ENCODE data around the gene SATB1.

Gene SATB1

GRCh38 chr3:18402239-18402799 is 22.8 kb downstream of the SATB1 start:
- no peak for DNase-seq (ENCODE audit: extremely low read depth in 1 of 2, low read depth in 1 of 2)

- DNase-seq (ENCODE audit: extremely low read depth in 1 of 2, low read depth in 1 of 2): no peak
These were observed 23.7 kb downstream of the SATB1 start for GRCh38 chr3:18401300-18401961.

GRCh38 chr3:18398448-18398847 is 26.7 kb downstream of the SATB1 start:
- DNase-seq (ENCODE audit: extremely low read depth in 1 of 2, low read depth in 1 of 2): no peak

DNA sequence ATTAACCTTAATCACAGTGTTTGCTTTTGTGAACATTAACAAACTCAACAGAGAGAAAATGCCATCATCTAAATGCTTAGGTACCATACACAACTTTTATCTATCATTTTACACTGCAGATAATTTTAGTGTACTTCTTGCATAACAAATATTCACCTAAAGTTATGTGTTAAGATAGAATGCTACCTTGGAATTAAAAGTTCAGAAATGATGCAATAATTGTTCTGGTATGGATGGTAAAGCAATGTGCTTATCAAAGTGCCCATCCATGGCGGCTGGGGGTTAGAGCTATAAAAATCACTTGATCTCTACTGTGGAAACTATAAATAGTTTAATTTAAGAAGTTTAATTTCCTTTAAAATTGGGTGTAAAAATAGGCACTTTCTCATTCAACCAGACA is 28.7 kb downstream of the SATB1 start:
- DNase-seq (ENCODE audit: extremely low read depth in 1 of 2, low read depth in 1 of 2): no peak

- DNase-seq (ENCODE audit: extremely low read depth in 1 of 2, low read depth in 1 of 2): no peak
These were observed 30.6 kb downstream of the SATB1 start for GRCh38 chr3:18394384-18394995.

- DNase-seq (ENCODE audit: extremely low read depth in 1 of 2, low read depth in 1 of 2): no peak
These were observed 31.2 kb downstream of the SATB1 start for GRCh38 chr3:18393906-18394305.

DNA sequence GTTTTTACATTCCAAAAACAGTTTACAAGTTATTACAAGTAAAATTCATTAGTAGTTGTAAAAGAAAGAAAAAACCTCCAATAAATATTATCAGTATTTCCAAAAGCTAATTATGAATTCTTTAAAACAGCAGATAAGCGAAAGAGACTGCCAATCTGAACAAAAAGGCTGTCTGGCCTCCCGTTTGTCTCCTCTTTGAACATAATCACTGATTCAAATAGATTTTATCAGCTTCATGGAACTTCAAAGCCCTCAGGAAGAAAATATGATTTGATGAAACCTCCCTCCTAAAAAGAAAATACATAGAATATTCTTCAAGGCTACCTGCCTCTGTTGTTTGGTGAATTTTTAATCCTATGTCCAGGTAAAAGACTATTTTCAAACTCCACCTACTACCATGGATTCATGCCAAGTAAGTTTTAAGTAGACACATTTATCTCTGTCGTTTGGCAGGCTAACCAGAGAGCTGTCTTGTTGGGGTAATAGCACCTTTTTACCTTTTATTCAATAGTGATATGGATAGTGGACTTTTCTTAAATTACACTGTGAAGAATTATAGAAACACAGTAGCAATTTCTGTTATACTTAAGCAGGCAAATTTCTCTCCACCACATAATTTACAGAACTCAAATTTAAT is 35.0 kb downstream of the SATB1 start:
- DNase-seq (ENCODE audit: extremely low read depth in 1 of 2, low read depth in 1 of 2): no peak

- DNase-seq (ENCODE audit: extremely low read depth in 1 of 2, low read depth in 1 of 2): no peak
These were observed 35.9 kb downstream of the SATB1 start for GRCh38 chr3:18389108-18389733.

DNA sequence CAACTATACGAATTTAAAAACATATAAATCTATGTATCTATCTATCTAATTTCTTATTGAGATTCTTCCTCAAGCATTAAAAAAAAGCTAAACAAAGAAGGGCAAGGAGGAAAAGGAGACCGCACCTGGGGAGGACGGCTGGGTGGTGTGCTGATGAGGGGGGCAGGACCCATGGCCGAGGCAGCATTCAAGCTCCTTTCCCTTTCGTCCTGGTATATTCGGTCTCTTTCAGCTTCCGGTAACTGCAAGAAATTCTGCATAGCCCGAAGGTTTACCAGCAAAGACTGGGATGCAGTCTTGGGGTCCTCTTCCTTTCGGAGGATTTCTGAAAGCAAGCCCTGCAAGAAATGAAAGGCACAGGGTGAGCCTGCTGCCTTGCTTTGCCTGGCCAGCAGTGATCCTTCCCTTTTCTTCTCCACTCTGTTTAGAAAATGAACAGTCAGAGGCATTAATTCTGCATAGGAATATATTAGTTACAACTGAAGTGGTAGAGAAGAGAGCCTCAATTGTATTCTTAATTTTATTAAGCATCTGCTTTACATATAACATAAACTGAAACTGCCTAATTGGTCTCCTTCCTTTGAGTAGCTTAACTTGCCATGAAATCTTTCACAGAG is 38.8 kb downstream of the SATB1 start:
- DNase-seq (ENCODE audit: extremely low read depth in 1 of 2, low read depth in 1 of 2): no peak

GRCh38 chr3:18385706-18386105 is 39.4 kb downstream of the SATB1 start:
- DNase-seq (ENCODE audit: extremely low read depth in 1 of 2, low read depth in 1 of 2): no peak

GRCh38 chr3:18382760-18383369 is 42.3 kb downstream of the SATB1 start:
- DNase-seq (ENCODE audit: extremely low read depth in 1 of 2, low read depth in 1 of 2): no peak

GRCh38 chr3:18379647-18380046 is 45.5 kb downstream of the SATB1 start:
- no peak for DNase-seq (ENCODE audit: extremely low read depth in 1 of 2, low read depth in 1 of 2)

DNA sequence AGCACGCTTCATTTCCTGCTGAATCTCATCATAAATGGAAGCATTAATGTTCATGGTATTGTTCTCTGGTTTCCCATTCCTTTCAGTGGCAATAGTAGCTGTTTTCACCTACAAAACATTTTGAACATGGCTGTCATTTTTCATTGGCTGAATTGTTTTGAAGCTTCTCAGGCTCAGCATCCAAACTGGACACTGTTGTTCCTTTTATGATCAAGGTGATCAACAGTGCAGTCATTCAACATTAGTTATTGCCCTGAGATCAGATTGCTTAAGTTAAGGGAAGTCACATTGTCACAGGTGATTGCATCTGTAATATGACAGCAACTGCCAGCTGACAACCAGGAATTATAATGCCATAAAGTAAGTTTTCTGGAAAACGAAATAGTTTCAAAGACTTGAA is 46.9 kb downstream of the SATB1 start:
- no peak for DNase-seq (ENCODE audit: extremely low read depth in 1 of 2, low read depth in 1 of 2)

DNA sequence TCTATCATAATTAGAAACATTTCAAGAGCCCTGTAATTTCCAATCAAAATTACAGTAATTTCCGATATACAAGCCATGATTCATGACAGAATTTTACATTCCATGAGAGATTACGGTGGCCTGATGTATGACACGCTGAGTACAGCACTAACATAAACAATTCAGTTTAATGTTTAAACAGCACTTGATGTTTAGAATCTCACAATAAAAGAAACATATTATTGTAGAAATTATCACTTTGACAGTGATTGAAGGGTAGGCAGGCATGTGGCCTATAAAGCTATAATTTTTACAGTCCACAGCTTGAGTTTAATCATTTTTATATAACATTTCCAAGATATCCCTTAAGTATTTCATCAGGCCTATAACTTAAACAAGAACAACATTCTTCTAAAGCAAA is 48.5 kb downstream of the SATB1 start:
- DNase-seq (ENCODE audit: extremely low read depth in 1 of 2, low read depth in 1 of 2): no peak

- no peak for DNase-seq (ENCODE audit: extremely low read depth in 1 of 2, low read depth in 1 of 2)
These were observed 52.2 kb downstream of the SATB1 start for GRCh38 chr3:18372786-18373405.

GRCh38 chr3:18370672-18371071 is 54.5 kb downstream of the SATB1 start:
- no peak for DNase-seq (ENCODE audit: extremely low read depth in 1 of 2, low read depth in 1 of 2)

DNA sequence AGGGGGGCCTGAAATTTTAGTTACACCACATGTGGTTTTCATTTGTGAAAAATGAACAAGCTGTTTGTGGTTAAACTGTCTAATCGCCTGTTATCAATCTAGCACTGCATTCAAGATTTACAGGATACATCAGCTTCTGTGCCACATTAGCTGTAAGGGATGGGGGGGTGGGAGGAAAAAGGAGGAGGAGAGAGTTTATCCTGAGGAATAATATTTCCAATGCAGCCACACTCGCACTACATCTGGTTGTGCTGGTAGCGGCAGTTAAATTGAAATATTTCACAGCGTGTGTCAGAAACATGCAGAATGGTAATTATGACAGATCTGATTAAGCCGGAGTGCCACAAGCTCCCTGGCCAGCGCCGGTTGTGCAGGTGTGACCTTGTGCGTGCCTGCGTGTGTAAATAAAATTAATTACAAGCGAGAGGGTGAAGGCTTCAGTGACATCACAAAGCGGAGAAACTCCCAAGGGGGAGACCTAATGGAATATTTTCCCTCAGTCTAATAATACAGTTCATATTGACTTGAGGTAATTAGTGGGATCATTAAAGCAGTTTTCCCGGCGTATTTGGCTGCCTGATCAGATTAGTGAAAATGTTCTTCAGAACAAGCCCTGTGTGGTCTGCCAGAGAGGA is 55.5 kb downstream of the SATB1 start:
- DNase-seq (ENCODE audit: extremely low read depth in 1 of 2, low read depth in 1 of 2): no peak

- DNase-seq (ENCODE audit: extremely low read depth in 1 of 2, low read depth in 1 of 2): no peak
These were observed 58.9 kb downstream of the SATB1 start for GRCh38 chr3:18366258-18366657.

DNA sequence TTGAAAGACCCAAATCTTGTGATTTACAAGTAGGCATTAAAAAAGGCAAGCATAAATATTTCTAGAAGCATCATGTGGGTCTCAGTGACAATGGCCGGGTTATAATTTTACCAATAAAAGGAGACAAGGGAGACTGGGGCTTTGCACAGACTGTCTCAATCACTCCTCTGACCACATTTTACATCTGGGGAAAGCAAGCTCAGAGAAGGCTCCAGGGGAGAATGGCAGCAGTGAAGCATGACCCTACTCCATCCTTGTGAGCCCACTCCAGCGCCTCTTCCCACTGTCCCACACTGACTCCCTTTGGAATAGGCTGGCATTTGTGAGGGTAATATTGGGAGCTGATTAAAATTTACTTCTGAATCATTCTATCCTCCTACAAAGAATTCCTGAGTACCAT is 61.8 kb downstream of the SATB1 start:
- DNase-seq (ENCODE audit: extremely low read depth in 1 of 2, low read depth in 1 of 2): no peak

DNA sequence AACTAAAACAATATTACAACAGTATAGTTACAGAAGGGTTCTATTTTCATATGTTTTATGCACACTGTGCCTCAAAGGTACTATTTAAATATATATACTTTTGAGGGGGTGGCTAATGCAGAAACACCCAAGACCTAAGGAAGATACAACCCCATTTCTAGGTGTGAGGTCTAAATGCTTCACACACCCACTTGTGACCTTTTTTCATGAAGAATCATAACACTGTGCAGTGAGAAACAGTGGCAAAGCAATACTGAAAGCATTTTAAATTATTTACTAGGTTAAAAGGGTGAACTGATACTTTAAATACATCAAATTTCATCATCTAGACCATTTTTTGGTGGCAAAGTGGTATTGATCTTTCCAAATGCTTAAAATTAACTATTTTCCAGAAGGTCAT is 67.4 kb downstream of the SATB1 start:
- no peak for DNase-seq (ENCODE audit: extremely low read depth in 1 of 2, low read depth in 1 of 2)

Data from stimulated activated CD8-positive, alpha-beta memory T cell treated with anti-CD3 and anti-CD28 coated beads, Interleukin-7, amount 100 ng/mL, for 48 hours (primary cell).